GM13977 (cell line): ENCODE data around the gene SESN1.

Experiments used
- DNase-seq: peaks from one replicate; pipeline ENCODE4 v3.0.0; 2012; ENCODE audit warnings: low spot score
- in situ Hi-C: fragments of 300-500 bp; cut with MboI; formaldehyde crosslinking; loops from one replicate; pipeline ENCODE4 v1.12.0; 2022; ENCODE audit warnings: low sequenced_read_pairs, low pct_unique_long_range_greater_than_20kb, mixed read lengths, inconsistent platforms; ENCODE audit not compliant: unreplicated experiment
- TF ChIP-seq, protein P1 (sequence below): IDR thresholded peaks from 2 replicates; pipeline ENCODE4 v1.5.1; 2012; ENCODE audit warnings: mild to moderate bottlenecking, control low read depth; ENCODE audit not compliant: insufficient read depth; ENCODE audit errors: extremely low read depth, missing control alignments

The SESN1 gene

GRCh38 chr6:109024784-109025183, 69.9 kb downstream of the SESN1 start:
- no peak for DNase-seq
- TF ChIP-seq, protein P1, sequence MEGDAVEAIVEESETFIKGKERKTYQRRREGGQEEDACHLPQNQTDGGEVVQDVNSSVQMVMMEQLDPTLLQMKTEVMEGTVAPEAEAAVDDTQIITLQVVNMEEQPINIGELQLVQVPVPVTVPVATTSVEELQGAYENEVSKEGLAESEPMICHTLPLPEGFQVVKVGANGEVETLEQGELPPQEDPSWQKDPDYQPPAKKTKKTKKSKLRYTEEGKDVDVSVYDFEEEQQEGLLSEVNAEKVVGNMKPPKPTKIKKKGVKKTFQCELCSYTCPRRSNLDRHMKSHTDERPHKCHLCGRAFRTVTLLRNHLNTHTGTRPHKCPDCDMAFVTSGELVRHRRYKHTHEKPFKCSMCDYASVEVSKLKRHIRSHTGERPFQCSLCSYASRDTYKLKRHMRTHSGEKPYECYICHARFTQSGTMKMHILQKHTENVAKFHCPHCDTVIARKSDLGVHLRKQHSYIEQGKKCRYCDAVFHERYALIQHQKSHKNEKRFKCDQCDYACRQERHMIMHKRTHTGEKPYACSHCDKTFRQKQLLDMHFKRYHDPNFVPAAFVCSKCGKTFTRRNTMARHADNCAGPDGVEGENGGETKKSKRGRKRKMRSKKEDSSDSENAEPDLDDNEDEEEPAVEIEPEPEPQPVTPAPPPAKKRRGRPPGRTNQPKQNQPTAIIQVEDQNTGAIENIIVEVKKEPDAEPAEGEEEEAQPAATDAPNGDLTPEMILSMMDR = no peak
- in situ Hi-C loops = no loop called here

DNA sequence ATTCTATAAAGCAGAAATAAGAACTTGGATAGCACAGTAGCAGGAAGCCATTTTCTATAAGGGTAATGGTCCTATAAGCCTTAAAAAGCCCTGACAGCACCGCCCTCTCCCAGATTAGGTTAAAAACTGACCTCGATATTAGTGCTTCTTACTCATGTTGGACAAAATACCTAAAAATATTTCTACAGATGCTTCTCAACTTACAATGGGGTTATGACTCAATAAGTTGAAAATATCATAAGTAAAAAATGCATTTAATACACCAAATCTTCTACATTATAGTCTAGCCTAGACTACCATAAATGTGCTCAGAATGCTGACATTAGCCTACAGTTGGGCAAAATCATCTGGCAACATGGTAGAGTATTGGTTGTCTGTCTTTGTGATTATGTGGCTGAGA, 70.3 kb downstream of the SESN1 start:
- in situ Hi-C loops = no loop called here
- no peak for DNase-seq
- TF ChIP-seq, protein P1 = no peak

DNA sequence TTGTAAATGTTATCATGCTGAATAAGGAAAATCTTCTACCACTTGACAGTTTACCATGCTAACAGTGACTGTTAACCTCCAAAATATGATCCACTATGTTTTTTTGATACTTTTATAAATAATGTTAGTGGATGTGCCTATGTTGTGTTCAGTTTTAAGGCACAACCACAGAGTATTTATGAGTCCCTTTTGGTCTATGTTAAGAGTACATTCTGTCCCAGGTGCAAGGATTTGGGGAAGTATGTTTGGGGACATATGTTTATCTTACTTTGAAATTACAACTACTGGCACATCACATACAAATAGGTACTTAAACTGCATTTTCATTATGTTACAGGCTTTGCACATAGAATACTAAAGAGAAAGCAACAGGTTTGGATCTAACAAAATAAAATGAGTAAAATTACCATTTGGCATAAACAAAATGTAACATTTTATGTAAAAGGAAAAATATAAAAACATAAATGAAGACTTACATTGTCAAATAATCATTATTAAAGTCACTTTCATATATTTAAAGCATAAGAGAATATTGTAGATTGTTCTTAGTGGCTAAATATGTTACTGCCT, 71.2 kb downstream of the SESN1 start:
- no peak for DNase-seq
- TF ChIP-seq, protein P1 = no peak
- in situ Hi-C loops = no loop called here

- TF ChIP-seq, protein P1 = no peak
- in situ Hi-C loops = no loop called here
- DNase-seq = no peak
These were observed 72.8 kb downstream of the SESN1 start for GRCh38 chr6:109021870-109022269.

GRCh38 chr6:109019911-109020310, 74.7 kb downstream of the SESN1 start:
- TF ChIP-seq, protein P1 = no peak
- DNase-seq = no peak
- in situ Hi-C loops = no loop called here

- TF ChIP-seq, protein P1 = no peak
- in situ Hi-C loops = no loop called here
These were observed 79.5 kb downstream of the SESN1 start for GRCh38 chr6:109015176-109015575.

GRCh38 chr6:109014606-109015005, 80.0 kb downstream of the SESN1 start:
- in situ Hi-C loops = no loop called here
- DNase-seq = no peak
- TF ChIP-seq, protein P1 = no peak

More at GRCh38 chr6:109015176-109015575, 79.5 kb downstream of the SESN1 start:
- DNase-seq = no peak
